H1 (cell line): ENCODE results near the gene FBXO2. TPM values are rescaled to one million over a fixed set of nuclear protein-coding genes. Genes with fewer than 3 reads are reported as not detected.
A peak's percentile ranks its signal among the peaks of the same experiment; 100 is the strongest.

Experiments
- CTCF ChIA-PET: fragments of 300-600 bp; sonication (Branson Sonifier 250); formaldehyde crosslinking; loops from one replicate; lab custom pipeline; 2021; ENCODE audit not compliant: partially characterized antibody; lab: Charles Lee
- POLR2A ChIA-PET: fragments of 300-600 bp; sonication (Branson Sonifier 250); formaldehyde crosslinking; loops from one replicate; lab custom pipeline; 2021; ENCODE audit warnings: inconsistent platforms; ENCODE audit not compliant: partially characterized antibody; lab: Charles Lee
- DNase-seq, 2 experiments: peaks; one replicate each; pipeline versions ENCODE4 v3.0.0 to v3.0.0-alpha.2; 2010 to 2022; ENCODE audit warnings: low spot score in 2 of 2, low read depth in 1 of 2, mixed read lengths in 1 of 2
- FAIRE-seq: peaks from 2 replicates; lab custom pipeline; 2011; peaks lifted over from hg19 to GRCh38; lab: Jason Lieb, UNC
- H2AFZ ChIP-seq: 2 replicates; pipeline ENCODE4 v1.8.1; 2012; ENCODE audit warnings: low read length, inconsistent platforms
- H2AK5ac ChIP-seq: 2 replicates; pipeline ENCODE4 v1.6.1; 2013; ENCODE audit warnings: low read depth, low read length
- H2BK120ac ChIP-seq: replicated peaks from 2 replicates; pipeline ENCODE3; 2013; ENCODE audit warnings: low read depth, low read length, inconsistent platforms
- H2BK12ac ChIP-seq: 2 replicates; pipeline ENCODE4 v1.6.1; 2013; ENCODE audit warnings: low read depth, low read length
- H2BK15ac ChIP-seq: 2 replicates; pipeline ENCODE4 v1.6.1; 2013; ENCODE audit warnings: low read length
- H2BK20ac ChIP-seq: 2 replicates; pipeline ENCODE4 v1.6.1; 2013; ENCODE audit warnings: low read length
- H2BK5ac ChIP-seq: 2 replicates; pipeline ENCODE4 v1.6.1; 2013; ENCODE audit warnings: low read depth, low read length
- H3K14ac ChIP-seq: 2 replicates; pipeline ENCODE4 v1.6.1; 2013; ENCODE audit warnings: inconsistent platforms; ENCODE audit not compliant: insufficient read length
- H3K18ac ChIP-seq: 2 replicates; pipeline ENCODE4 v1.6.1; 2013; ENCODE audit warnings: low read length; ENCODE audit errors: extremely low read depth
- H3K23ac ChIP-seq: 2 replicates; pipeline ENCODE4 v1.6.1; 2013; ENCODE audit warnings: inconsistent platforms; ENCODE audit not compliant: insufficient read length
- H3K23me2 ChIP-seq: 2 replicates; pipeline ENCODE4 v1.6.1; 2013; ENCODE audit warnings: low read depth, low read length
- H3K27ac ChIP-seq: 2 replicates; pipeline ENCODE4 v1.6.1; 2011; ENCODE audit warnings: low read depth, low read length, inconsistent platforms
- H3K27me3 ChIP-seq, 4 experiments: replicated peaks in 1 of 4; 1 replicate in 1 of 4; 2 replicates in 3 of 4; pipeline versions ENCODE4 v1.6.1 to v1.8.1; 2011 to 2013; ENCODE audit warnings: low read length in 3 of 4, mild to moderate bottlenecking in 3 of 4, inconsistent platforms in 2 of 4, mixed read lengths in 2 of 4, moderate library complexity in 1 of 4; ENCODE audit not compliant: control insufficient read depth in 3 of 4, insufficient read depth in 3 of 4; ENCODE audit errors: extremely low read depth in 1 of 4
- H3K36me3 ChIP-seq, 4 experiments: 2 replicates each; pipeline versions ENCODE4 v1.6.1 to v1.8.1; 2011 to 2013; ENCODE audit warnings: mild to moderate bottlenecking in 4 of 4, low read length in 3 of 4, moderate library complexity in 2 of 4, control low read depth in 1 of 4, inconsistent platforms in 1 of 4; ENCODE audit not compliant: insufficient read depth in 4 of 4, control insufficient read depth in 2 of 4
- H3K4ac ChIP-seq: replicated peaks from 2 replicates; pipeline ENCODE3; 2013; ENCODE audit warnings: low read length, low read depth, mixed read lengths, inconsistent platforms; ENCODE audit not compliant: insufficient read length
- H3K4me1 ChIP-seq, 4 experiments: replicated peaks in 1 of 4; 1 replicate in 1 of 4; 2 replicates in 3 of 4; pipeline versions ENCODE4 v1.6.1 to v1.8.1; 2011 to 2013; ENCODE audit warnings: low read length in 3 of 4, inconsistent platforms in 2 of 4, mixed read lengths in 1 of 4; ENCODE audit not compliant: insufficient read depth in 4 of 4, control insufficient read depth in 3 of 4
- H3K4me2 ChIP-seq, 2 experiments: 2 replicates each; pipeline versions ENCODE4 v1.6.1 to v1.8.1; 2011 to 2013; ENCODE audit warnings: low read depth in 2 of 2, low read length in 2 of 2, control low read depth in 1 of 2, inconsistent platforms in 1 of 2, mild to moderate bottlenecking in 1 of 2; ENCODE audit not compliant: insufficient read depth in 1 of 2
- H3K4me3 ChIP-seq, 4 experiments: fragments of 200-600, 300-600 bp in 1 of 4; sonication (generic), shearing (Covaris generic), sonication (Bioruptor Twin) in 1 of 4; 2 replicates each; pipeline versions ENCODE4 v1.5.1 to v1.8.1; 2011 to 2016; ENCODE audit warnings: low read length in 4 of 4, low read depth in 3 of 4, control low read depth in 2 of 4, inconsistent platforms in 2 of 4, mild to moderate bottlenecking in 2 of 4, mixed read lengths in 1 of 4, moderate library complexity in 1 of 4; ENCODE audit not compliant: insufficient read depth in 2 of 4; ENCODE audit errors: extremely low read depth in 1 of 4
- H3K56ac ChIP-seq: replicated peaks from 2 replicates; pipeline ENCODE3; 2013; ENCODE audit warnings: low read depth, mild to moderate bottlenecking, mixed read lengths, low read length, inconsistent platforms; ENCODE audit not compliant: insufficient read length
- H3K79me1 ChIP-seq: 2 replicates; pipeline ENCODE4 v1.6.1; 2013; ENCODE audit warnings: low read depth, low read length, control low read depth
- H3K79me2 ChIP-seq, 2 experiments: 2 replicates each; pipeline versions ENCODE4 v1.6.1 to v1.8.1; 2012 to 2013; ENCODE audit warnings: low read length in 2 of 2, mild to moderate bottlenecking in 2 of 2, inconsistent platforms in 1 of 2; ENCODE audit not compliant: insufficient read depth in 2 of 2, control insufficient read depth in 1 of 2
- H3K9ac ChIP-seq, 4 experiments: replicated peaks in 1 of 4; 1 replicate in 1 of 4; 2 replicates in 3 of 4; pipeline versions ENCODE4 v1.6.1 to v1.8.1; 2011 to 2013; ENCODE audit warnings: low read depth in 3 of 4, low read length in 3 of 4, control low read depth in 2 of 4, mild to moderate bottlenecking in 2 of 4, moderate library complexity in 2 of 4, inconsistent platforms in 1 of 4; ENCODE audit errors: extremely low read depth in 1 of 4
- H3K9me3 ChIP-seq, 2 experiments: 2 replicates each; pipeline versions ENCODE4 v1.6.1 to v1.8.1; 2012 to 2013; ENCODE audit warnings: mild to moderate bottlenecking in 2 of 2, moderate library complexity in 2 of 2, control low read depth in 1 of 2, inconsistent platforms in 1 of 2, low read depth in 1 of 2, low read length in 1 of 2, mixed read lengths in 1 of 2; ENCODE audit not compliant: insufficient read depth in 2 of 2
- H4K20me1 ChIP-seq, 2 experiments: replicated peaks in 1 of 2; 2 replicates each; pipeline versions ENCODE3 to v1.8.1; 2011 to 2013; ENCODE audit warnings: inconsistent platforms in 2 of 2, low read length in 2 of 2, mild to moderate bottlenecking in 1 of 2; ENCODE audit not compliant: insufficient read depth in 2 of 2, control insufficient read depth in 1 of 2
- H4K5ac ChIP-seq: 2 replicates; pipeline ENCODE4 v1.6.1; 2013; ENCODE audit warnings: low read length, low read depth, mixed read lengths, inconsistent platforms; ENCODE audit not compliant: insufficient read length
- H4K8ac ChIP-seq: 2 replicates; pipeline ENCODE4 v1.8.0; 2013; ENCODE audit warnings: mild to moderate bottlenecking, moderate library complexity, low read length, inconsistent platforms; ENCODE audit not compliant: insufficient read depth; ENCODE audit errors: extremely low read depth
- H4K91ac ChIP-seq: replicated peaks from 2 replicates; pipeline ENCODE3; 2013; ENCODE audit warnings: low read length, mixed read lengths, inconsistent platforms; ENCODE audit not compliant: insufficient read length
- CBX8 ChIP-seq: fragments of 300-800, 300-1000 bp; sonication (generic); IDR thresholded peaks from 2 replicates; pipeline ENCODE4 v1.7.1; 2016; ENCODE audit warnings: low read depth, low read length, borderline replicate concordance
- CEBPB ChIP-seq: IDR thresholded peaks from 2 replicates; pipeline ENCODE4 v1.6.1; 2012; ENCODE audit warnings: low read depth, low read length
- EZH2 ChIP-seq: fragments of 200-600 bp; sonication (generic); IDR thresholded peaks from 2 replicates; pipeline ENCODE4 v1.7.1; 2012; ENCODE audit warnings: low read depth, mild to moderate bottlenecking, moderate library complexity, low read length, inconsistent platforms; ENCODE audit not compliant: severe bottlenecking
- RFX5 ChIP-seq: IDR thresholded peaks from 2 replicates; pipeline ENCODE4 v1.6.1; 2011; ENCODE audit warnings: low read depth, low read length, improper control_type of control experiment, borderline replicate concordance
- WGBS, 2 experiments: shearing (Covaris generic) in 1 of 2; methylation state at CpG; one replicate each; pipeline versions ENCODE4 v1.1.6 to v1.1.7; 2013 to 2015; ENCODE audit warnings: low lambda C conversion rate in 2 of 2, mixed read lengths in 2 of 2, inconsistent platforms in 1 of 2, low coverage in 1 of 2, missing lambda C conversion rate in 1 of 2; ENCODE audit not compliant: insufficient replicate concordance in 2 of 2, insufficient coverage in 1 of 2, insufficient read length in 1 of 2; ENCODE audit errors: extremely low coverage in 1 of 2, missing lambda C conversion rate in 1 of 2; 5-methylcytosine and 5-hydroxymethylcytosine counted together
- polyA plus RNA-seq, 7 experiments: library from polyadenylated mRNA; depleted of rRNA in 3 of 7; stranded (reverse) in 5 of 7; unstranded in 2 of 7; fragments of >200 nt in 5 of 7; fragments of 200-250 nt in 2 of 7; gene quantifications; 1 replicate in 5 of 7; 2 replicates in 1 of 7; 4 replicates in 1 of 7; pipeline versions ENCODE4 v1.2.1 to v1.2.3, GENCODE V29; 2011 to 2013; ENCODE audit warnings: missing spikeins in 2 of 7, mixed read lengths in 2 of 7
- total RNA-seq: library from RNA; stranded (reverse); fragmentation: NEBNext Ultra II Directional; extraction: Animal tissue kit (Norgen Biotek cat#: 25700); gene quantifications from 2 replicates; pipeline ENCODE4 v1.2.1, GENCODE V29; 2021
- TF ChIP-seq, protein P1 (sequence below), 3 experiments: IDR thresholded peaks; 1 replicate in 2 of 3; 2 replicates in 1 of 3; pipeline versions ENCODE4 v1.5.1 to v1.6.1; 2011; ENCODE audit warnings: low read length in 3 of 3, mild to moderate bottlenecking in 3 of 3, inconsistent platforms in 2 of 3, low read depth in 1 of 3, moderate library complexity in 1 of 3; ENCODE audit not compliant: insufficient read depth in 1 of 3; ENCODE audit errors: control extremely low read depth in 1 of 3

FBXO2 gene
- total and polyA plus RNA-seq, 2 of the 8 experiments (the other 6 are each of a cell fraction or from before 2014, with no cell fraction given), result 51.3 to 57.9 TPM

DNA sequence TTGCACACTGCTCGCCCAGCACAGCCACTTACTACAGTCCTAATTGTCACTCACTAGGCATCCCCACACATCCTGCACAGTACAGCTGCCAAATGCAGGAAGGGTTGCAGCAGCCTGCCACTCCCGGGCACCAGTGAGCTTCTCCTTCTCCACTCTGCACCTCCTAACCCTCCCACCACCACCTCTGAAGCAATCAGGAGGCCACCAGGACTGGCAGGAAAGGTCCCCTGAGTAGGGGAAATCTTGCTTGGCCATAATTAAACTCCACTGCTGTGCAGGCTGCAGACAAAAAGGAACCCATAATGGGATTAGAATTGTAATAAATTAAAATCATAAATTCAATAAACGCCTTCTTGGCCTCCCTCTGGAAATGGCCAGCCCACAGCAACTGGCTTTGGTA is 31.8 kb downstream of the FBXO2 start:
- no peaks in the 10 kb centered on the region; a peak in 1 of 8 replicates for H3K36me3 ChIP-seq
- H3K27ac ChIP-seq, result no peak overlapping the region
- no peak overlapping the region for H2AK5ac ChIP-seq
- no peak overlapping the region for H2BK12ac ChIP-seq
- H3K14ac ChIP-seq, result no peak overlapping the region
- no peaks in the 10 kb centered on the region for H3K79me2 ChIP-seq
- no peaks in the 10 kb centered on the region for H3K4me1 ChIP-seq
- H3K79me1 ChIP-seq, result no peaks in the 10 kb centered on the region
- H3K4me2 ChIP-seq, result no peak overlapping the region
- H4K91ac ChIP-seq, result no peak overlapping the region
- no peak overlapping the region for H3K56ac ChIP-seq
- no peaks in the 10 kb centered on the region for H3K9me3 ChIP-seq
- H4K20me1 ChIP-seq, result no peaks in the 10 kb centered on the region
- DNase-seq, result no peak
- FAIRE-seq, result no peak
- no peak overlapping the region for H2AFZ ChIP-seq
- H4K5ac ChIP-seq, result no peak overlapping the region
- no peak overlapping the region for H2BK15ac ChIP-seq
- WGBS, 2 experiments, result 79% methylated on average over 3 of the region's 3 CpGs; no CpG with 5 or more reads in 1 of the 2 experiments
- H4K8ac ChIP-seq, result peak overlapping the region; percentile 81; the same call in 1 of the 2 replicates
- no peak overlapping the region for H2BK5ac ChIP-seq
- H2BK20ac ChIP-seq, result no peak overlapping the region
- no peak overlapping the region for H3K4me3 ChIP-seq
- CTCF ChIA-PET, result interaction anchor here (1.3 to 2.0 kb wide), 5 partner anchors 11 to 302 kb away, joined by 3 to 5 read pairs (median 4); no protein-coding TSS in a partner anchor
- no peak overlapping the region for H2BK120ac ChIP-seq
- peaks cover 0 to 2% (median 0%) of the 10 kb centered on the region in 4 experiments; a peak in 1 of 7 replicates for H3K27me3 ChIP-seq
- no peak overlapping the region for H3K18ac ChIP-seq
- POLR2A ChIA-PET, result interaction anchor here (1.1 to 1.2 kb wide), 2 partner anchors 10 to 43 kb away, joined by 3 to 4 read pairs; no protein-coding TSS in a partner anchor
- H3K23ac ChIP-seq, result no peak overlapping the region
- no peak overlapping the region for H3K4ac ChIP-seq
- H3K9ac ChIP-seq, result no peak overlapping the region
- H3K23me2 ChIP-seq, result no peaks in the 10 kb centered on the region
- TF ChIP-seq CEBPB, result no peak
- TF ChIP-seq, protein P1, sequence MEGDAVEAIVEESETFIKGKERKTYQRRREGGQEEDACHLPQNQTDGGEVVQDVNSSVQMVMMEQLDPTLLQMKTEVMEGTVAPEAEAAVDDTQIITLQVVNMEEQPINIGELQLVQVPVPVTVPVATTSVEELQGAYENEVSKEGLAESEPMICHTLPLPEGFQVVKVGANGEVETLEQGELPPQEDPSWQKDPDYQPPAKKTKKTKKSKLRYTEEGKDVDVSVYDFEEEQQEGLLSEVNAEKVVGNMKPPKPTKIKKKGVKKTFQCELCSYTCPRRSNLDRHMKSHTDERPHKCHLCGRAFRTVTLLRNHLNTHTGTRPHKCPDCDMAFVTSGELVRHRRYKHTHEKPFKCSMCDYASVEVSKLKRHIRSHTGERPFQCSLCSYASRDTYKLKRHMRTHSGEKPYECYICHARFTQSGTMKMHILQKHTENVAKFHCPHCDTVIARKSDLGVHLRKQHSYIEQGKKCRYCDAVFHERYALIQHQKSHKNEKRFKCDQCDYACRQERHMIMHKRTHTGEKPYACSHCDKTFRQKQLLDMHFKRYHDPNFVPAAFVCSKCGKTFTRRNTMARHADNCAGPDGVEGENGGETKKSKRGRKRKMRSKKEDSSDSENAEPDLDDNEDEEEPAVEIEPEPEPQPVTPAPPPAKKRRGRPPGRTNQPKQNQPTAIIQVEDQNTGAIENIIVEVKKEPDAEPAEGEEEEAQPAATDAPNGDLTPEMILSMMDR (IDR thresholded peaks at IDR 0.05; ENCODE audit: control extremely low read depth in 1 of 3, insufficient read depth in 1 of 3, low read depth in 1 of 3, low read length in 3 of 3), result no peak
- TF ChIP-seq EZH2, result no peak
- TF ChIP-seq CBX8, result no peak
- no peak for TF ChIP-seq RFX5
